ENCODE data around the gene YLPM1.
A peak's percentile ranks its signal among the peaks of the same experiment; 100 is the strongest.

DNA sequence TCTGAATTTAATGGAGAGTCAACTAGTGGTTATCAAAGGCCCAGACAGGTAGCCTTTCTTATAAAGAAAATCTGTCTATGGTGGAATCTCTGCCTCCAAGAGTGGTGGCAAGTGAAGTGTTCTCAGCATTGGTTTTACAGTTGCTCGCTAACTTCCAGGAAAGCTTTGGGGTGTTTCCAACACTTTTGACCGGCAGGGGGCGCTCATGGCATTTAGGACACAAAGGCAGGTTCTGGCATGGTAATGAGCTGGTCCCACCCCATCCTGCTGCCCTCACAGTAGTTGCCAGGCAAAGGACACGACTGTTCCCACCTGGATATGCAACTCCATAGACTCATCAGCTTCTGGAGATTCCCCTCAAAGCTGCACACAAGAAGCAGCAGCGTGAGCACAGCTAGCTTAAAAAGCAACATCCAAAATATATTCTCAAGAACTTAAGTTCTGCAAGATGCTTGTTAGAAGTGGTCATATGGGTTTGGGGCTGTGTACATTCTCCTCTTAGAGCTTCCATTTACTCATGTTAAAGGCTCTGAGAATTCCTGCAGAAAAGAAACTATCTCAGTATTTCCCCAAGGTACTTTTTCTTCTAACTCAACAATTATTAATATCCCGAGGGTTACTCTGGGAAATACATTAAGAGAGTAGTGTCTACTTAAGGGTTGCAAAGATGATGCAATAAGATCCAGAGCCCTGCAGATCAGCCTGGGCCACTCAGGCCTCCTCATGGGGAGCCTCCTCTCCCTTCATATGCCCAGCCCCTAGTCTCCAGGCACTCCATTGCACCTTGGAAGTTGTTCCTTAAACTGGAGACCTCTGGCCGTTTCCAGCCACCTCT is 98.0 kb downstream of the YLPM1 start:
- no peak for TF ChIP-seq POLR2A (IDR thresholded peaks at IDR 0.05)
- TF ChIP-seq, protein P1, sequence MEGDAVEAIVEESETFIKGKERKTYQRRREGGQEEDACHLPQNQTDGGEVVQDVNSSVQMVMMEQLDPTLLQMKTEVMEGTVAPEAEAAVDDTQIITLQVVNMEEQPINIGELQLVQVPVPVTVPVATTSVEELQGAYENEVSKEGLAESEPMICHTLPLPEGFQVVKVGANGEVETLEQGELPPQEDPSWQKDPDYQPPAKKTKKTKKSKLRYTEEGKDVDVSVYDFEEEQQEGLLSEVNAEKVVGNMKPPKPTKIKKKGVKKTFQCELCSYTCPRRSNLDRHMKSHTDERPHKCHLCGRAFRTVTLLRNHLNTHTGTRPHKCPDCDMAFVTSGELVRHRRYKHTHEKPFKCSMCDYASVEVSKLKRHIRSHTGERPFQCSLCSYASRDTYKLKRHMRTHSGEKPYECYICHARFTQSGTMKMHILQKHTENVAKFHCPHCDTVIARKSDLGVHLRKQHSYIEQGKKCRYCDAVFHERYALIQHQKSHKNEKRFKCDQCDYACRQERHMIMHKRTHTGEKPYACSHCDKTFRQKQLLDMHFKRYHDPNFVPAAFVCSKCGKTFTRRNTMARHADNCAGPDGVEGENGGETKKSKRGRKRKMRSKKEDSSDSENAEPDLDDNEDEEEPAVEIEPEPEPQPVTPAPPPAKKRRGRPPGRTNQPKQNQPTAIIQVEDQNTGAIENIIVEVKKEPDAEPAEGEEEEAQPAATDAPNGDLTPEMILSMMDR (IDR thresholded peaks at IDR 0.05): peak; percentile 75 to 94 (median 86)

Data from thyroid gland (tissue), 4 donors.